Stimulated activated effector memory CD8-positive, alpha-beta T cell treated with anti-CD3 and anti-CD28 coated beads, Interleukin-12 subunit alpha, Interleukin-12 subunit beta, amount 100 ng/mL, for 72 hours (primary cell): ENCODE data around the gene PGF.
A peak's percentile ranks its signal among the peaks of the same experiment; 100 is the strongest.

Source experiments
- ATAC-seq: fragments of 150-1000 bp; cut with Tn5 transposase; 2 replicates; pipeline ENCODE4 v1.10.0; 2021
- DNase-seq, 2 donors: peaks; one replicate each; pipeline ENCODE4 v3.0.0; 2021 to 2022; ENCODE audit warnings: low spot score in 2 of 2
- H3K27ac Mint-ChIP-seq: one replicate; pipeline ENCODE4 v1.8.0; 2022; ENCODE audit warnings: mild to moderate bottlenecking, mixed read lengths
- H3K36me3 Mint-ChIP-seq: one replicate; pipeline ENCODE4 v1.8.0; 2022; ENCODE audit warnings: mild to moderate bottlenecking, mixed read lengths
- H3K4me1 Mint-ChIP-seq: one replicate; pipeline ENCODE4 v1.8.0; 2022; ENCODE audit warnings: mixed read lengths
- H3K4me3 Mint-ChIP-seq: one replicate; pipeline ENCODE4 v1.8.0; 2022; ENCODE audit warnings: mild to moderate bottlenecking, mixed read lengths
- H3K9me3 Mint-ChIP-seq: one replicate; pipeline ENCODE4 v1.8.0; 2022; ENCODE audit warnings: mixed read lengths

PGF gene

DNA sequence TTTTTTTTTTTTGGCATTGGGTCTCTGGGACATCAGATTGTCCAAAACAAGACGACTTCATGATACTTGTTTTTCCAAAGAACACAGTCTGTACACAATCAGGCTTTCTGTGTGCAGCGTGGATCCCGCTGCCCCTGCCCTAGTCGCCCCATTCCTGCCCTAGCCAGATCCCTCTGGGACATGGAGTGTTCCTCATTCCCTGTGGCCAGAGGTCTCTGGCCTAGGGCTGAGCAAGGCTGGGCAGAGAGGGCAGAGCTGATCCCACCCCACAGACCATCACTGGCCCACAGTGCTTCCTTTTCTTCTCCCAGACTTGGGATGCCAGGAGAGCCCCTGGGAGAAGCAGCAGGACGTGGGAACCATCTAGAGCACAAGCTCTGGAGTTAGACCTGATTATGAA is 26.4 kb upstream of the PGF start:
- Mint-ChIP-seq H3K36me3 (no peaks in the 10 kb centered on the region), H3K27ac (peak overlapping the region; percentile 72), H3K4me3 (no peak overlapping the region), H3K4me1 (no peaks in the 10 kb centered on the region), H3K9me3 (no peaks in the 10 kb centered on the region)
- DNase-seq (no peak), ATAC-seq (no peak)

DNA sequence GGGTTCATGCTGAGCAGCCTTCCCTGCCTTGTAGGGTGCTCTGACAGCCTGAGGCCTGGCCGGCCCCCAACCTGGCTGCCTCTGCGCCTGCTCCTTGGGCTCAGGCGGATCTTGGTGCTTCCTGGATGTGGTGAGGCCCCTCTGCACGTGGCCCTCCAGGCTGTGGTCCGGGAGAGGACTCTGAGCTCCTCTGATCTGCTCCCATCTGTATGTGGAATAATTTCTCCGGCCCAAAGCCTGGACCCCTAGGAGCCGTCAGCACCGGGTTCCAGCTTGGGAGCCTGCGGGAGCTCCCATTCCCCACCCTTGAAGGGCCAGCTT is 26.0 kb upstream of the PGF start:
- ATAC-seq (no peak), DNase-seq (no peak)
- H3K9me3 Mint-ChIP-seq: no peaks in the 10 kb centered on the region
- H3K4me1 Mint-ChIP-seq: no peaks in the 10 kb centered on the region
- no peaks in the 10 kb centered on the region for H3K36me3 Mint-ChIP-seq
- H3K4me3 Mint-ChIP-seq: no peak overlapping the region
- H3K27ac Mint-ChIP-seq: peak overlapping the region; percentile 72

DNA sequence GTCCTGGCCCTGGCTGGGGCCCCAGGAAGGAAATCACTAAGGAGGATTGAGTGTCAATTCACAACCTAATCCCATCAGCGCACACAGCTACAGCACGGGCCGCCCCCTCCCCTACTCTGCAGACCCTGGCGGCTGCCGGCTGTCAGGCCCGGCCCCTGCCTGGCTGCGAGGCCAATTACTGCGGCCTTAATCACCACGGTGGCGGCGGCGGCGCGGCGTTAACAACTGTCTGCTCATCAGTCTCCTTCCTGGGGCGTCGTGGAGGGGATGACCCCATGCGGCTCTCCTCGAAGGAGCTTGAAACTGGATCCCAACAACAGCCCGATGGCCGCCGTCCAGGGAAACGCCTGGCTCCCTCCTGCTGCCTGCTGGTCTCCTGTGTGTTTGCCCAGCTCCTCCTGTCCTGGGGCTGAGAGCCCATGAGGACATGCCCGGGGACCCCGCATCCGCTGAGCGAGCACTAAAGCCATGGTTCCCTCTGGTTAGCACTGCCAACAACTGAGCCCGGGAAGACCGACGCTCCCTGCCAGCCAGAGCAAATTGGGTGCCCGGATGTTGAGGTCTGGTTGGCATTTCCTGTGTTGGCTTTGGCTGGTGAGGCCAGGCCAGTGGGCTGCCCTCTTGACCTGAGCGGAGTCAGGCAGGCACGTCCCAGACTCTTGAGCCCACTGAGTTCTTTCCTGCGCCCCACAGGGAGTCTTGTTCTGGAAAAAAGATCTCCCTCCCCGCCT is 25.5 kb upstream of the PGF start:
- ATAC-seq: no peak
- no peaks in the 10 kb centered on the region for H3K36me3 Mint-ChIP-seq
- no peaks in the 10 kb centered on the region for H3K4me1 Mint-ChIP-seq
- no peaks in the 10 kb centered on the region for H3K9me3 Mint-ChIP-seq
- DNase-seq: no peak
- no peak overlapping the region for H3K27ac Mint-ChIP-seq
- no peak overlapping the region for H3K4me3 Mint-ChIP-seq

DNA sequence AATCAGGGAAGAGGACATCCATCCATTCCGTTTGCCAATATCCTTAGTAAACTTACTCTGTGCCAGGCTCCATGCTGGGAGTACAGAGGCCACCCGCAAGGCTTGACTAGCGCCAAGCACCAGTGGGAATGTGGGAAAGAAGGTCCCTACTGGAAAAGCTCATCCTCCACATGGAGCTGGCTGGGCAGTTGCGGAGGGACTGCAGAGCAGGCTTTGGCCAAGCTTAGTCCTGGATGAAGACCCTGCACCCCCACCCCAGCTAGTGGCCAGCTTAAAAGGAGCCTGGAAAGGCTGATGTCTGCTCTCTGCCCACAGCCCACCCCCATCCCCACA is 25.0 kb upstream of the PGF start:
- ATAC-seq (no peak), DNase-seq (no peak)
- H3K36me3 Mint-ChIP-seq: no peaks in the 10 kb centered on the region
- no peaks in the 10 kb centered on the region for H3K9me3 Mint-ChIP-seq
- no peak overlapping the region for H3K27ac Mint-ChIP-seq
- H3K4me1 Mint-ChIP-seq: no peaks in the 10 kb centered on the region
- no peak overlapping the region for H3K4me3 Mint-ChIP-seq

DNA sequence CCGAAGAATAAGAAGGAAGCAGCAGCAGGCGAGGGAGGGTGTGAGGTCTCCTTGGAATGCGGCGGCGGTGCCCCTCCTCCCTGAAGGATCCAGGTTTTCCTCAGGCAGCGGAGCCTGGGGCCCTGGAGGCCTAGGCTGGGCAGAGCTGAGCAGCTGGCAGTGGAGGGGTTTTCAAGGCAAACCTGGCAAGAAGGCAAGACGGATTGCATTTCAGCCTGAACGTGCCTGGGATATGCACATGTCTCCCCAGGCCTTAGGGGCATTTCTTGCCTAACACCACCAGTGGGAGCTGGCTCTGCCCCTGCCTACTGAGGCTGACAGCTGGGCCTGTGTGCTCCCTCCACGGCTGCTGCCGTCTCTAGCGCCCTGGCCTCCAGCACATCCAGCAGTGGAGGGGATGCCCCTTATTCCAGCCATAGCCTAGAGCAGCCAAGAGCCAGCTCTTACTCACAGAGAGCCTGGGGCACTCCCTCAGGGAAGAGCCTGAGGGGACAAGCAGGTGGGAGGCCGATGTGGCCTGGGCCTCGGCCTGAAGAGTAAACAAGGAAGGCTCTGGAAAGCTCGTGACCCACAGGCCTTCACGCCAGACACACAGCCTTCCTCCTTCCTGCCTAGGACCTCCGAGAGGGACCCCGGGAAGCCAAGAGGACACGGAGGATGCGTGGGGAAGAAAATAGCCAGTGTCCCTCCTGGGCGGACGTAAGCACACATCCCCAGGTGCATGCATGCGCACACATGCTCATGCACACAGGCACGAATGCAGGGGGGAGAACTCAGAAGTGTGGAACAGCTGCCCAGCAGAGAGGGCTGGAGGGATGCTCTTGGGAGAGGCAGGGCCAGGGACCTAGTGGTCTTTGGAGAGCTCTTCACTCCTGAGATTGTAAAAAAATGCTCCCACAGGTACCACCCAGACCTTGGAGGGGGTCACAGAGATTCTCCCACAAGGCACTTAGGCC is 24.3 kb upstream of the PGF start:
- Mint-ChIP-seq H3K9me3 (no peaks in the 10 kb centered on the region), H3K27ac (peak overlapping the region; percentile 23), H3K4me1 (no peaks in the 10 kb centered on the region), H3K36me3 (no peaks in the 10 kb centered on the region), H3K4me3 (no peak overlapping the region)
- DNase-seq (no peak), ATAC-seq (no peak)

DNA sequence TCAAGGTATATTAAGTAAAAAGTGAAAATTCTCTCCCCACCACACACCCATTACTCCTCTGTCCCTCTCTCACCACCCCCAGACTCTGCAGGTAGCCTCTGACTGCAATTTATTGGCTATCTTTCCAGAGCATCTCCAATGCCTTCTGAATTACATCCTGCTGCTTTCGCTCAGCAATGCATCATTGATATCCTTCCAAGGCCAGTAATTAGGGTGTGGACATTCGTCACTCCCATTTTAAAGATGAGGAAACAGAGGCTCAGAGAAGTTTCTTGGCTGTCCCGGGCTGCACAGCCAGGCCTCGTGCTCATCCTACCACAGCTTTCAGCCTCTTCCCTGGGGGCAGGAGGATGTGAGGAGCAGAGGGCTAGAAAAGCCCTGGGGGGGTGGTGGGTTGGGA is 23.6 kb upstream of the PGF start:
- no peak for ATAC-seq
- H3K36me3 Mint-ChIP-seq: no peaks in the 10 kb centered on the region
- no peak for DNase-seq
- peak overlapping the region; percentile 23 for H3K27ac Mint-ChIP-seq
- no peaks in the 10 kb centered on the region for H3K4me1 Mint-ChIP-seq
- no peak overlapping the region for H3K4me3 Mint-ChIP-seq
- H3K9me3 Mint-ChIP-seq: no peaks in the 10 kb centered on the region

DNA sequence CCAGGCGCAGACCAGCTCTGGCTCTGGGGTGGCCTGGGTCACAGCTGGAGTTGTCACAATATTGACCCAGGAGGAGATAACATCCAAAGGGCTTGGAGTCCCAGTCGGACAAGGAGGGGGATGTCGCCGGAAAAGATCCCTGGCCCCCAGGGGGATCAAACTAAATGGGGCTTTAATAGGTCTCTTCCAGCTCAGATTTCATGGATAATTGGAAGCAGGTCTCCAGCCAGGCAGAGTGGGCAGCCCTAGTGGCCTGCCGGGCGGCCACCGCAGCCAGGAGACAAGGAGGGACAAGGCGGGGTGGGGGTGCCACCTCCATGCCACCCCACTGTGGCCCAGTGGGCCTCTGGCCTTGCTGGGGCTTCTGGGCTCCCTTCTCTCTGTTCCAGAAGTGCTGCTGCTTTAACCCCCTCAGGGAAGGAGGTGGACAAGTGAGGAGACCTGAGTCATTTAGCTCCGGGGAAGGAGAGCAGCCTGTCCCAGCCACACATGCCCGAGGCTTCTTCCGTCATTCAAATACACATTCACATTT is 23.1 kb upstream of the PGF start:
- Mint-ChIP-seq H3K4me1 (no peaks in the 10 kb centered on the region), H3K27ac (peak overlapping the region; percentile 23), H3K36me3 (no peaks in the 10 kb centered on the region), H3K9me3 (no peaks in the 10 kb centered on the region), H3K4me3 (no peak overlapping the region)
- no peak for ATAC-seq
- DNase-seq: no peak

DNA sequence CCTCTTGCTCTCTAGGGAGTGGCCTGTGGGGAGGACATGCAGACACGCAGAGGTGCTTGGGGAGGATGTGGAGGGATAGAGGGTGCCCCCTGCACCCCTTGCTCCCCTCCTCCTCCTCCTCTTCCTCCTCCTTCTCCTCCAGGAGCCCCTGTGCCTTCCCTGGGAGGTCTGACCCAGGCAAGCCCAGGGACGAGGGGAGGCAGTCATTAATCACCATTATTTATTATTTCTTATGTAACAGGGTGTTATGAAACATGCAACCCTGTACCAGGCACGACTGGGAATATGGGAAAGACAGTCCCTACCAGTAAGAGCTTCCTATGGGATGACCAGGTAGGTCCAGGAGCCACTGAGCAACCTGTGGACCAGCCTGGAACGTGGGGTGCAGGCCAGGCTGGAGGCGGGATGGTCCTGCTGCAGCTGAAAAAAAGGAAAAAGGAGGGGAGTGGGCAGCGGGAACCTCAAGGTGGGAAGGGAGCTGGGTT is 22.5 kb upstream of the PGF start:
- no peaks in the 10 kb centered on the region for H3K36me3 Mint-ChIP-seq
- DNase-seq: no peak
- H3K27ac Mint-ChIP-seq: no peak overlapping the region
- no peak for ATAC-seq
- no peaks in the 10 kb centered on the region for H3K4me1 Mint-ChIP-seq
- no peaks in the 10 kb centered on the region for H3K9me3 Mint-ChIP-seq
- no peak overlapping the region for H3K4me3 Mint-ChIP-seq

DNA sequence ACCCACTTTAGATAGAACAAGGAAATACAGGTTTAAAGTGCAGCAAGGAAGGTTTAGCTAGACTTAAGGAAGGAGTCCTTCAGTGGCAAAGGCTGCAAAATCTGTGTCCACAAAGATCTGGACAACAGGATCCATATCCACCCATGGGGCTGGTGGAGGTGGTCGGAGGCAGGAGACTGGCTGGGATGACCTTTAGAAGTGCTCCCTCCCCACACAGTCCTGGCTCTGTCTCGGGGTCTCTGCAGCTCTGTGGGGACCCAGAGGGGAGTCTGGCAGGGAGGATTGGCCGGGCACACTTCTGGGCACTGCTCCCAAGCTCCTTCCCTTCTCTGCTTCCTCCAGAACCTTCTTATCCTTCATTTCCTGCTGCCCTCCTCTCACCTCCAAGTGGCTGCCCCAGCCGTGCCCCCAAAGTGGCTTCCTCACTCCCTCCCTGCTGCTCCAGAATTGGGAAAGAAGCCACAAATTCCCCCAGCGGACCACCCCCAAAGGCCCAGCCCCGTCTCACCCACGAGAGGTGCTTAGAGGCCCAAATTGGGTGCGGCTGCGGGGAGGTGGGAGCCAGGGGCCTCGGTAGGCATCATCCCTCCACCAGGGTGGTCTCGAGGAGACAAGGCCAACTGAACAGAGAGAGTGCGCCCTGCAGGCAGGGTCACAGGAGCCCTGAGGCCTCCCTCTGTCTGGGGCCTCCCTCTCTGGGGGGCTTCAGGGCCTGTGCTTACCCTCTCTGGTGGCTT is 21.9 kb upstream of the PGF start:
- Mint-ChIP-seq H3K4me3 (no peak overlapping the region), H3K36me3 (no peaks in the 10 kb centered on the region), H3K9me3 (no peaks in the 10 kb centered on the region), H3K4me1 (no peaks in the 10 kb centered on the region), H3K27ac (no peak overlapping the region)
- DNase-seq: no peak
- no peak for ATAC-seq

DNA sequence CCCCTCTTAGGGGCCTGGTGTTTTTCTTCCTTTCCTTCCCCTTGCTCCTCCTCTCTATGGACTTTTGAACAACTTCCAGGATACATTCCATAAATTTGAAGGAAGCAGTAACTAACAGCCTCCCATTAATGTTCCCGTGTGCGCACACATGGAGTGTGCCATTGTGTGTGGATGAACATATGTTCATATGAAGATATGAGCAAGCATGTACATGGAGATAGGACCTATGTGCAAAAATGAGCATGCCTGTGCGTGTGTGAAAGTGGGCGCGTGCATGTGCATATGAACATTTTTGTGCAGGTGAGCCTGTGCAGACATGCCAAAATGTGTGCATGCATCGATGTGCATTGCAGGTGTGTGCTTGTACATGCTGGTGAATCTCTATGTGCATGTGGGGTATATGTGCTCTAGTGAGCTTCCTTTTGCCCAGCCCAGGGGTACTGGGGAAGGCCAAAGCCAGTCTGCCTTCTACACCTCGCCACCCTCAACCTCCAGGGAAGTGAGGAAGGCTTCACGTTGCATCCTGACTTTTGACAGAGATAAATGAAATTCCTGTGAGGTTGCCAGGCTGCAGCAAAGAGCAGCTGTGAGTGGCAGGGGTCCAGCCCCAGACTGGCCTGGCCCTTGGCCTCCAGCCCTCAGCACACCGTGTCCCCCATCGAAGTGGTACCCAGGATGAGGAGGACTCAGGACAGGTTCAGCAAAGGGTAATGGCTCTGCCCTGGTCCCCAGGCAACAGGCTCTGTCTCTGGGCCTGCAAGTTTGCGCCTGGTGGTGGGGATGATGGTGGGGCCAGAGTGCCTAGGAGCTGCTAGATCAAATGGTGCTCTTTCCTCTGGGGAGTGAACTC is 21.1 kb upstream of the PGF start:
- no peaks in the 10 kb centered on the region for H3K4me1 Mint-ChIP-seq
- no peaks in the 10 kb centered on the region for H3K9me3 Mint-ChIP-seq
- no peak for DNase-seq
- ATAC-seq: no peak
- H3K4me3 Mint-ChIP-seq: no peak overlapping the region
- H3K27ac Mint-ChIP-seq: no peak overlapping the region
- H3K36me3 Mint-ChIP-seq: no peaks in the 10 kb centered on the region

DNA sequence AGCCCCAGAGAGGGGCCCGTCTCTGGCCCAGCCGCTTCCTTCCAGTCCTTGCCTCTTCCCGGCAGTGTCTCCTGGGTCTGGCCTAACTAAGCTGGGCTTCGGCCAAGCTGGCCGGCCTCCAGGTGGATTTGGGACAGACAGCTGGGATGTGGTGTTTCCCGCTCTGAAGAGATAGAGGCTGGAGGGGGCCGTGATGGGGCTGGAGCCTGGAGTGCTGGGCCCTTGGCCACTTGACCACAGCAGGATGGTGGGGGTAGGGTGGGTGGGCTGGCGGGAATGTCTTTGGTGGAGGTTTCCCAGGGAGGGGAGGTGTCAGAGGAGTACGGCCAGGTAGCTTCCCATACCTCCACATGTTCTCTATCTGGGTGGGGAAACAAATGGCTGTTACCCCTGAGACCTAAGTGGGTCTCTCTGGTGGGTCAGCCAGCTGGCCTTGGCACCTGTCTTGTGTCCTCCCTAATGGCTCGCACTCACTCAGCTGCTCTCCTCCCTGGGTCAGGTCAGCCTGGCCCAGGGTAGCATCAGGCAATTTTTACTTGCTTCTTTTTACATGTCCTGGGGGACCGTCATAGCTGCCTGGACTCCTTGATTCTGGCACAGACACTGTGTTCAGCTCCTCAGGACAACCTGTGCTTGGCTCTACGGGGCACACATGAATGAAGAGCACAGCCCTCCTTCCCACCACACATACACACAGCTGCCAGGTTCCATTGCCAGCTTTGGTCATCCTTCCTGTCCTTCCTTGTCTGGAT is 19.8 kb upstream of the PGF start:
- Mint-ChIP-seq H3K27ac (no peak overlapping the region), H3K36me3 (no peaks in the 10 kb centered on the region), H3K4me1 (no peaks in the 10 kb centered on the region), H3K4me3 (no peak overlapping the region), H3K9me3 (no peaks in the 10 kb centered on the region)
- no peak for DNase-seq
- ATAC-seq: no peak

DNA sequence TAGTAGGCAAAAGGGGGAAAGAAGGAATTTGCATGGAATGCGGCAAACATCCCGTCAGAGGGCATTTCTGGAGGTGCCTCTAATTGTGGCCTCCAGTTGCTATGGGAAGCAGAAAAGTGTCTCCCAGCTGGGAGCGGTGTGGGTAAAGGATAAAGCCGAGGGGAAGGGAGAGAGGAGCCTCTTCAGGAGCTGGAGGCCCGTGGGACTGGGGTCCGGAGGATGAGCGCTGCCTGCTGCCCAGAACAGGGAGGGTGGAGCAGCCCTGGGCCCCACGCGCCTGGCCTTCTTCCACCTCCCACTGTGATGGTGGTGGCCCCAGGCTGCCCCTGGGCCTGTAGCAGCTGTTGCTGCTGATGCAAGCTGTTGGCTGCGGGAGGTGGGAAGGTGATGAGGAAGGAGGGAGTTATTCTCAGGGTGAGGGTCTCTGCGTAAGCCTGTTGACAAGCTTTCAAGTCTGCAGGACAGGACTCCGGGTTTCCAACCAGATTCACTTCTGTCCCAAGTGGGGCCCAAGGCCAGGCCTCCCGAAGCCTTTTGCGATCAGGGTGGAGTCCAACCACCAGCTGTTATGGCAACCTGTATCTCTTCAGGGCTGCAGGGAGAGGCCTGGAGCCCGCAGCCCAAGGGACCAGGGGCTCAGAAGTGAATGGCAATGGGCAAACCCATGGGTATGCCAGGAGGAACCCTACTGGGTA is 19.1 kb upstream of the PGF start:
- Mint-ChIP-seq H3K27ac (peak overlapping the region; percentile 1), H3K4me3 (no peak overlapping the region), H3K4me1 (no peaks in the 10 kb centered on the region), H3K36me3 (no peaks in the 10 kb centered on the region), H3K9me3 (no peaks in the 10 kb centered on the region)
- no peak for ATAC-seq
- DNase-seq: no peak

DNA sequence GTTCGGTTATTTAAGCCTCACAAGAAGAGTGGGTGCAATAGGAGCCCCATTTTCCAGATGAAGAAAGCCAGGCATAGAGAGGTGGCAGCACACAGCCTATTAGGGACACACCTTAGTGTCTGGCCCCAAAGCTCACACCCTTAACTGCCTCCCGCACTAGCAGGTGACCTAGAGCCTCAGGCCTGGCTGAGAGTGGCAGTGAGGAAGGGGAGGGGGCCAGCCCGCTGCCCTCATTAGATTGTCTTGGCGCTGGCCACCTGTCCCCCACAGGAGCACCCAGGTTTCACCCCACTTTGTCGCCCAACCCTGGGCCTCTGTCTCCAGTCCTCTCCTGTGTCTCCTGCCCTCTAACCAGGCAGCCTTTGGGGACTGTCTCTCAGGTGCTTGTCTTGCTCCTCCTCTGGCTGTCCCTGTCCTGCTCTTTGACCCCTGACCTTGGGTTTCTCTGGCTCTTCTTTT is 18.5 kb upstream of the PGF start:
- no peaks in the 10 kb centered on the region for H3K4me1 Mint-ChIP-seq
- ATAC-seq (no peak), DNase-seq (no peak)
- no peak overlapping the region for H3K4me3 Mint-ChIP-seq
- H3K9me3 Mint-ChIP-seq: no peaks in the 10 kb centered on the region
- H3K27ac Mint-ChIP-seq: peak overlapping the region; percentile 1
- no peaks in the 10 kb centered on the region for H3K36me3 Mint-ChIP-seq
